Liver (tissue), 3 donors: ENCODE measurements around the gene SMAD9.

Experiments
- SP1 ChIP-seq: IDR thresholded peaks from 2 replicates; pipeline ENCODE4 v1.6.1; 2018; ENCODE audit warnings: antibody characterized with exemption, mild to moderate bottlenecking
- TF ChIP-seq, protein P1 (sequence below): fragments of 150-350 bp; IDR thresholded peaks from 2 replicates; pipeline ENCODE4 v1.5.1; 2017; ENCODE audit warnings: improper control_type of control experiment, low read depth, low read length; ENCODE audit not compliant: missing input control
- TF ChIP-seq, protein P2 (sequence below): IDR thresholded peaks from 2 replicates; pipeline ENCODE4 v1.6.1; 2016; ENCODE audit warnings: antibody characterized with exemption
- donor health status: healthy.
- donor health status: healthy.

DNA sequence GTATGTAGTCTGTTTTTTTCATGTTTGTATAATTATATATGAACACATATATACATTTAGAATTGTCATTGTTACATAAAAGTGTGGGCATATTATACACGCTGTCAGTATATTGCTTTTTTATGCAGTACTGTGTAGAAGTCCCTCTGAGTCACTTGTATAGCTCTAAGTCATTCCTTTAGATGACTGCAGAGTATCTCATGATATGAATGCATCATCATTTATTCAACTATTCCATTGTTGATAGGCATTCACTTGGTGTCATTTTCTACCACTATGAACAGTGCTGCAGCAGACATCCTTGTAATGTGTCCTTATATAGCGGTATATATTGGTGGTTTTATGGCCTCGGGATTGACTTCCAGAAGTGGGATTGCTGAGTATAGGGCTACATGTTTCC is 85.7 kb downstream of the SMAD9 start:
- TF ChIP-seq, protein P1, sequence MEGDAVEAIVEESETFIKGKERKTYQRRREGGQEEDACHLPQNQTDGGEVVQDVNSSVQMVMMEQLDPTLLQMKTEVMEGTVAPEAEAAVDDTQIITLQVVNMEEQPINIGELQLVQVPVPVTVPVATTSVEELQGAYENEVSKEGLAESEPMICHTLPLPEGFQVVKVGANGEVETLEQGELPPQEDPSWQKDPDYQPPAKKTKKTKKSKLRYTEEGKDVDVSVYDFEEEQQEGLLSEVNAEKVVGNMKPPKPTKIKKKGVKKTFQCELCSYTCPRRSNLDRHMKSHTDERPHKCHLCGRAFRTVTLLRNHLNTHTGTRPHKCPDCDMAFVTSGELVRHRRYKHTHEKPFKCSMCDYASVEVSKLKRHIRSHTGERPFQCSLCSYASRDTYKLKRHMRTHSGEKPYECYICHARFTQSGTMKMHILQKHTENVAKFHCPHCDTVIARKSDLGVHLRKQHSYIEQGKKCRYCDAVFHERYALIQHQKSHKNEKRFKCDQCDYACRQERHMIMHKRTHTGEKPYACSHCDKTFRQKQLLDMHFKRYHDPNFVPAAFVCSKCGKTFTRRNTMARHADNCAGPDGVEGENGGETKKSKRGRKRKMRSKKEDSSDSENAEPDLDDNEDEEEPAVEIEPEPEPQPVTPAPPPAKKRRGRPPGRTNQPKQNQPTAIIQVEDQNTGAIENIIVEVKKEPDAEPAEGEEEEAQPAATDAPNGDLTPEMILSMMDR, result no peak
- TF ChIP-seq, protein P2, sequence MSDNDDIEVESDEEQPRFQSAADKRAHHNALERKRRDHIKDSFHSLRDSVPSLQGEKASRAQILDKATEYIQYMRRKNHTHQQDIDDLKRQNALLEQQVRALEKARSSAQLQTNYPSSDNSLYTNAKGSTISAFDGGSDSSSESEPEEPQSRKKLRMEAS, result no peak
- TF ChIP-seq SP1, result no peak
